ENCODE data around the gene CAMK1D.

DNA sequence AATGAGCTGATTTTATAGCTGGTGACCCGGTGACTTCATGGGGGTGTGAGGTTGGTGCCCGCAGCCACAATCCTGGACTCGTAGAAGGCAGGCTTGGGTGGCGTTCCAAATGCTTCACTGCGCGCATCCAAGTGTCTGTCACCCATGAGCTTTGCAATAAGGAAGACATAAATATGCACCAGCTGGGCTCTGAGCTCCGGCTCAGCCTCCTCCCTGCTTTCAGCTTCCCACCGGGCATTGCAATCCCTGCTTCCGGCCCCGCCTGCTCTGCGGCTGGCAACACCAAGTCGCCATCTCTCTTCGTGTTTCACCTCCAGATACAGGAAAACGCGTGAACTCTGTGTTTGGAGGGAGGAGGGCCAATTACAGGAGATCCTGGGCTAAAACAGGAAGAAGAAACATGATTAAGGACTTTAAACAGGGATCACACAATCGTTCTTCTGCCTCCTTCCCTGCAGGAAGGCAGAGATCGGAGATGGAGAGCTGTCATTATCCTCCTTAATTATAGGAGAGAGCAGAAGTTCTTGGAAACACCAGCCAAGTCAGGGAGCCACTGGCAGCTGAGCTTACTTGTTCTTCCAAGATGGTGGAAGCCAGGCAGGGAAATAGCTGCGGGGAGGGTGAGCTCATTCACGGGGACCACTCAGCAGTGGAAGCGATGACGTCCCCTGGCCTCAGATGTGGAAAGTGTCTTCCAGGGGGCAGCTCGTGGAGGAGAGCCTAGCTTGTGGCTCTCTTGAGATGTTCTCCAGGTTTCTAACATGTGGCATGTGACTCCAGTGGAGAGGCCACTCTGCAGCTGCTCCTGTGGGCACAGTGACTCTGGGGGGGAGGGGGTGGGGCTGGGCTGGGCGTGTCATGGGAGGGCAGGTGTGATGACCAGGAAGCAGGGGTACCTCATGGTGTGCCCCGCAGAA, 134.9 kb downstream of the CAMK1D start:
- TF ChIP-seq, protein P1, sequence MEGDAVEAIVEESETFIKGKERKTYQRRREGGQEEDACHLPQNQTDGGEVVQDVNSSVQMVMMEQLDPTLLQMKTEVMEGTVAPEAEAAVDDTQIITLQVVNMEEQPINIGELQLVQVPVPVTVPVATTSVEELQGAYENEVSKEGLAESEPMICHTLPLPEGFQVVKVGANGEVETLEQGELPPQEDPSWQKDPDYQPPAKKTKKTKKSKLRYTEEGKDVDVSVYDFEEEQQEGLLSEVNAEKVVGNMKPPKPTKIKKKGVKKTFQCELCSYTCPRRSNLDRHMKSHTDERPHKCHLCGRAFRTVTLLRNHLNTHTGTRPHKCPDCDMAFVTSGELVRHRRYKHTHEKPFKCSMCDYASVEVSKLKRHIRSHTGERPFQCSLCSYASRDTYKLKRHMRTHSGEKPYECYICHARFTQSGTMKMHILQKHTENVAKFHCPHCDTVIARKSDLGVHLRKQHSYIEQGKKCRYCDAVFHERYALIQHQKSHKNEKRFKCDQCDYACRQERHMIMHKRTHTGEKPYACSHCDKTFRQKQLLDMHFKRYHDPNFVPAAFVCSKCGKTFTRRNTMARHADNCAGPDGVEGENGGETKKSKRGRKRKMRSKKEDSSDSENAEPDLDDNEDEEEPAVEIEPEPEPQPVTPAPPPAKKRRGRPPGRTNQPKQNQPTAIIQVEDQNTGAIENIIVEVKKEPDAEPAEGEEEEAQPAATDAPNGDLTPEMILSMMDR (IDR thresholded peaks at IDR 0.05), result no peak
- TF ChIP-seq EP300 (IDR thresholded peaks at IDR 0.05; ENCODE audit: low read depth), result no peak
